Uterus (tissue), 2 donors: ENCODE data around the gene FZD10.

ENCODE experiments used
- POLR2A ChIP-seq, 2 donors: fragments of 450-650 bp; IDR thresholded peaks; one replicate each; pipeline ENCODE4 v1.6.1; 2016; ENCODE audit warnings: antibody characterized with exemption in 2 of 2, mild to moderate bottlenecking in 1 of 2, moderate library complexity in 1 of 2
- TF ChIP-seq, protein P1 (sequence below), 4 experiments: fragments of 200-600 bp in 2 of 4; fragments of 450-650 bp in 2 of 4; sonication (generic) in 2 of 4; IDR thresholded peaks; one replicate each; pipeline ENCODE4 v1.5.1; 2016 to 2019; ENCODE audit warnings: antibody characterized with exemption in 4 of 4, mild to moderate bottlenecking in 2 of 4, moderate library complexity in 1 of 4

- TF ChIP-seq, protein P1, sequence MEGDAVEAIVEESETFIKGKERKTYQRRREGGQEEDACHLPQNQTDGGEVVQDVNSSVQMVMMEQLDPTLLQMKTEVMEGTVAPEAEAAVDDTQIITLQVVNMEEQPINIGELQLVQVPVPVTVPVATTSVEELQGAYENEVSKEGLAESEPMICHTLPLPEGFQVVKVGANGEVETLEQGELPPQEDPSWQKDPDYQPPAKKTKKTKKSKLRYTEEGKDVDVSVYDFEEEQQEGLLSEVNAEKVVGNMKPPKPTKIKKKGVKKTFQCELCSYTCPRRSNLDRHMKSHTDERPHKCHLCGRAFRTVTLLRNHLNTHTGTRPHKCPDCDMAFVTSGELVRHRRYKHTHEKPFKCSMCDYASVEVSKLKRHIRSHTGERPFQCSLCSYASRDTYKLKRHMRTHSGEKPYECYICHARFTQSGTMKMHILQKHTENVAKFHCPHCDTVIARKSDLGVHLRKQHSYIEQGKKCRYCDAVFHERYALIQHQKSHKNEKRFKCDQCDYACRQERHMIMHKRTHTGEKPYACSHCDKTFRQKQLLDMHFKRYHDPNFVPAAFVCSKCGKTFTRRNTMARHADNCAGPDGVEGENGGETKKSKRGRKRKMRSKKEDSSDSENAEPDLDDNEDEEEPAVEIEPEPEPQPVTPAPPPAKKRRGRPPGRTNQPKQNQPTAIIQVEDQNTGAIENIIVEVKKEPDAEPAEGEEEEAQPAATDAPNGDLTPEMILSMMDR (IDR thresholded peaks at IDR 0.05) = no peak
- no peak for TF ChIP-seq POLR2A (IDR thresholded peaks at IDR 0.05)
Observed at GRCh38 chr12:130157998-130158753, 4.1 kb upstream of the FZD10 start.
